ENCODE results near the gene GDI1.

DNA sequence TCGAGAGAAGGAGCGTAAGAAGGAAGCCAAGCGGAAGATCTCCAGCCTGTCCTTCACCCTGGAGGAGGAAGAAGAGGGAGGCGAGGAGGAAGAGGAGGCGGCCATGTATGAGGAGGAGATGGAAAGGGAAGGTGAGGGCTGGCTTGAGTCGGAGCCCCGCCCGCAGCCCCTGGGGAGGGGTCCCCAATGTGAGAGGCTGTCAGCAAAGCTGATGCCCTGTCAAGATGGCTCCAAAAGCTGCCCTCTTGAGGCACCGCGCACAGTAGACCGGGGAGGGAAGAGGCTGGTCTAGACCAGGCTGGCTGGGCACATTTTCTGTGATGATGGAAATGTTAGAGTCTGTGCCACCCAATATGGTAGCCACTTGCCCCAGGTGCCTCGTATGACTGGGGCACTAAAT, 9.5 kb downstream of the GDI1 start:
- TF ChIP-seq, protein P1, sequence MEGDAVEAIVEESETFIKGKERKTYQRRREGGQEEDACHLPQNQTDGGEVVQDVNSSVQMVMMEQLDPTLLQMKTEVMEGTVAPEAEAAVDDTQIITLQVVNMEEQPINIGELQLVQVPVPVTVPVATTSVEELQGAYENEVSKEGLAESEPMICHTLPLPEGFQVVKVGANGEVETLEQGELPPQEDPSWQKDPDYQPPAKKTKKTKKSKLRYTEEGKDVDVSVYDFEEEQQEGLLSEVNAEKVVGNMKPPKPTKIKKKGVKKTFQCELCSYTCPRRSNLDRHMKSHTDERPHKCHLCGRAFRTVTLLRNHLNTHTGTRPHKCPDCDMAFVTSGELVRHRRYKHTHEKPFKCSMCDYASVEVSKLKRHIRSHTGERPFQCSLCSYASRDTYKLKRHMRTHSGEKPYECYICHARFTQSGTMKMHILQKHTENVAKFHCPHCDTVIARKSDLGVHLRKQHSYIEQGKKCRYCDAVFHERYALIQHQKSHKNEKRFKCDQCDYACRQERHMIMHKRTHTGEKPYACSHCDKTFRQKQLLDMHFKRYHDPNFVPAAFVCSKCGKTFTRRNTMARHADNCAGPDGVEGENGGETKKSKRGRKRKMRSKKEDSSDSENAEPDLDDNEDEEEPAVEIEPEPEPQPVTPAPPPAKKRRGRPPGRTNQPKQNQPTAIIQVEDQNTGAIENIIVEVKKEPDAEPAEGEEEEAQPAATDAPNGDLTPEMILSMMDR (IDR thresholded peaks at IDR 0.05) = no peak
- TF ChIP-seq POLR2A (IDR thresholded peaks at IDR 0.05) (no peak), EP300 (IDR thresholded peaks at IDR 0.05) (no peak), POLR2AphosphoS5 (IDR thresholded peaks at IDR 0.05) (no peak)
